AG04450 (cell line): Measurements from ENCODE around the gene TRIP10. TPM values are rescaled to one million over a fixed set of nuclear protein-coding genes. Genes with fewer than 3 reads are reported as not detected.

ENCODE experiments used
- CTCF ChIA-PET: fragments of 300-600, 350-600 bp; formaldehyde crosslinking; extraction: SDS; loops from one replicate; lab custom pipeline; 2022; ENCODE audit warnings: antibody characterized with exemption, inconsistent platforms; lab: Charles Lee
- POLR2A ChIA-PET: fragments of 350-600 bp; formaldehyde crosslinking; extraction: SDS; loops from one replicate; lab custom pipeline; 2021; ENCODE audit warnings: antibody characterized with exemption, inconsistent platforms; lab: Yijun Ruan, JAX
- DNase-seq: peaks from one replicate; pipeline ENCODE4 v3.0.0-alpha.2; 2011; ENCODE audit warnings: low read depth, low spot score
- H3K27ac ChIP-seq: one replicate; pipeline ENCODE4 v1.5.1; 2012; ENCODE audit warnings: low read depth, low read length, control low read depth
- H3K27me3 ChIP-seq: one replicate; pipeline ENCODE4 v1.6.0; 2012; ENCODE audit warnings: low read length; ENCODE audit not compliant: control insufficient read depth, insufficient read depth
- H3K4me3 ChIP-seq: 2 replicates; pipeline ENCODE4 v1.5.1; 2011; ENCODE audit warnings: mild to moderate bottlenecking, low read depth, low read length, control low read depth
- H3K9me3 ChIP-seq: 2 replicates; pipeline ENCODE4 v1.5.1; 2012; ENCODE audit warnings: low read length; ENCODE audit not compliant: control insufficient read depth, insufficient read depth
- polyA plus RNA-seq: library from polyadenylated mRNA; depleted of rRNA; stranded (reverse); fragments of >200 nt; gene quantifications from 2 replicates; pipeline ENCODE4 v1.2.3, GENCODE V29; 2011
- TF ChIP-seq, protein P1 (sequence below): IDR thresholded peaks from 2 replicates; pipeline ENCODE4 v1.5.1; 2011; ENCODE audit warnings: low read depth, low read length, control low read depth, inconsistent platforms

Gene TRIP10
- polyA plus RNA-seq, 1 experiment, result 29.3 TPM

DNA sequence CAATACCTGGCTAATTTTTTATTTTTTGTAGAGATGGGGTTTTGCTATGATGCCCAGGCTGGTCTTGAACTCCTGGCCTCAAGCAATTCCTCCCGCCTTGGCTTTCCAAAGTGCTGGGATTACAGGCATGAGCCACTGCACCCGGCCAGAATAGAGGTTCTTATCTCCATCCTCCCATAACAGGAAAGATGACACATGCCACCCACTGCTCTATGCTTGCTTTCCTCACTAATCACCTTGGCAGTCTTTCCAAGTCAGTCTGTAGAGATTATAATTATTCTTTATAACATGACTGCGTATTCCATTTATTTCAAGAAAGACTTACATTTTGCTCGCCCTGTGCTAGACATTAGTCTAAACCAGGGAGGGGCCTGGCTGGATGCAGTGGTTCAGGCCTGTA, 39.7 kb downstream of the TRIP10 start:
- POLR2A ChIA-PET, result no interaction called here
- CTCF ChIA-PET, result no interaction called here
- TF ChIP-seq, protein P1, sequence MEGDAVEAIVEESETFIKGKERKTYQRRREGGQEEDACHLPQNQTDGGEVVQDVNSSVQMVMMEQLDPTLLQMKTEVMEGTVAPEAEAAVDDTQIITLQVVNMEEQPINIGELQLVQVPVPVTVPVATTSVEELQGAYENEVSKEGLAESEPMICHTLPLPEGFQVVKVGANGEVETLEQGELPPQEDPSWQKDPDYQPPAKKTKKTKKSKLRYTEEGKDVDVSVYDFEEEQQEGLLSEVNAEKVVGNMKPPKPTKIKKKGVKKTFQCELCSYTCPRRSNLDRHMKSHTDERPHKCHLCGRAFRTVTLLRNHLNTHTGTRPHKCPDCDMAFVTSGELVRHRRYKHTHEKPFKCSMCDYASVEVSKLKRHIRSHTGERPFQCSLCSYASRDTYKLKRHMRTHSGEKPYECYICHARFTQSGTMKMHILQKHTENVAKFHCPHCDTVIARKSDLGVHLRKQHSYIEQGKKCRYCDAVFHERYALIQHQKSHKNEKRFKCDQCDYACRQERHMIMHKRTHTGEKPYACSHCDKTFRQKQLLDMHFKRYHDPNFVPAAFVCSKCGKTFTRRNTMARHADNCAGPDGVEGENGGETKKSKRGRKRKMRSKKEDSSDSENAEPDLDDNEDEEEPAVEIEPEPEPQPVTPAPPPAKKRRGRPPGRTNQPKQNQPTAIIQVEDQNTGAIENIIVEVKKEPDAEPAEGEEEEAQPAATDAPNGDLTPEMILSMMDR, result no peak

DNA sequence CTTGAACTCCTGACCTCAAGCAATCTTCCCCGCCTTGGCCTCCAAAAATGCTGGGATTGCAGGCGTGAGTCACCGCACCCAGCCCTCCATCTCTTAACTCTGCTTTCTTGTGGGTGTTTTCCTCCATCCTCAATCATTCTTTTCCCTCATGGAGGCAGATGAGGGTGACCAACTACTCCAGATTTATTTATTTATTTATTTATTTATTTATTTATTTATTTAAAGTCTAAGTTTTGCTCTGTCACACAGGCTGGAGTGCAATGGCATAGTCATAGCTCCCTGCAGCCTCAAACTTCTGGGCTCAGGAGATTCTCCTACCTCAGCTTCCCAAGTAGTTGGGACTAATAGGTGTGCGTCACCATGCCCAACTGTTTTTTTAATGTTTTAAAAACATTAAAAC, 47.9 kb downstream of the TRIP10 start:
- no peak for DNase-seq
- POLR2A ChIA-PET, result no interaction called here
- CTCF ChIA-PET, result no interaction called here
- no peak overlapping the region for H3K27ac ChIP-seq
- no peaks in the 10 kb centered on the region for H3K27me3 ChIP-seq
- peaks cover 3% of the 10 kb centered on the region; the same call in 1 of the 2 replicates for H3K9me3 ChIP-seq
- H3K4me3 ChIP-seq, result no peak overlapping the region
- TF ChIP-seq, protein P1, result no peak

More for the DNA sequence above, 39.7 kb downstream of the TRIP10 start:
- H3K9me3 ChIP-seq, result no peaks in the 10 kb centered on the region
- no peaks in the 10 kb centered on the region for H3K27me3 ChIP-seq
- no peak overlapping the region for H3K4me3 ChIP-seq
- no peak overlapping the region for H3K27ac ChIP-seq
- no peak for DNase-seq

DNA sequence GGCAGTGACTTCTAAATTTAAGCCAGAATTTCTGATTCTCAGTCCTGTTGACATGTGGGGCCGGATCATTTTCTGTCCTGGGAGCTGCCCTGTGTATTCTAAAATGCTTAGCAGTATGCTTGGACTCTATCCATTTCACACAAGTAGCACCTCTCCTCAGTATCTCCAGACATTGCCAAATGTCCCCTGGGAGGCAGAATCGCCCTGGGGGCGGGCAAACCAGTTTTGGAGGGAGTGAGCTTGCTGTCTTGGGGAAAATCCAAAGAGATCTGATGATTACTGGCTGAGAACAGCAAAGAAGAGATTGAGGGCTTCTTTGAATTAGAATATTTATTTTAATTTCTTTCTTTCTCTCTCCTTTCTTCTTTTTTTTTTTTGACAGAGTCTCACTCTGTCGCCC, 49.4 kb downstream of the TRIP10 start:
- TF ChIP-seq, protein P1, result no peak

DNA sequence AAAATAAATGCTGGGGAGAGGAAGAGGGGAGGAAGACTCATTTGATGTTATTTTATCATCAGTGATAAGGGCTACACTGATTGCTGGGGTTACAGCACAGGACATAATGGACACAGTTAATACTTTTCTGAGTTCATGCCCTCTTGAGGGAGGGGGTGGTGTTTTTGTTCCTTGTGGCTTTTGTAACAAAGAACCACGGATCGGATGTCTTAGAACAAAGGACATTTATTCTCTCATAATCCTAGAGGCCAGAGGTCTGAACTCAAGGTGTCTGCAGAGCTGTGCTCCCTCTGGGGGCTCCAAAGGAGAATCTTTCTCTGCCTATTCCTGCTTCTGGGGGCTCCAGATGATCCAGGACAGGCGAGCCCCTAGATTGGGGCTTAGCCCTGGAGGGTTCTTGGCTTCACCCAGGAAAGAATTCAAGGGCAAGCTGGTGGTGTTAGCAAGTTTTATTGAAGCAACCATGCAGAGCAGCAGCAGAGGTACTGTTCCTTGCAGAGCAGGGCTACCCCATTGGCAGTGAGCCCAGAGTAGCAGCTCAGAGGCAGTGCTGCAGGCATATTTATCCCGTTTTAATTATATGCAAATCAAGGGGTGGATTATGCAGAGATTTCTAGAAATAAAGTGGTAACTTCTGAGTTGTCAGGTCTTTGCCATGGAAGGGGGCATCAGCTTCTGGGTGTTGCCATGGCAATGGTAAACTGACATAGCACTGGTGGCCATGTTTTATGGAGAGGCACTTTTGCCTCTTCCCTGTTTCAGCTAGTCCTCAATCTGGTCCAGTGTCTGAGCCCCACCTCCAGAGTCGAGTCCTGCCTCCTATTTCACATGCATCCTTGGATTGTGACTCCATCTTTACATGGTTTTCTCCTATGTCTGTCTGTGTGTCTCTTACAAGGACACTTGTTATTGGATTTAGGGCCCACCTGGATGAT, 51.0 kb downstream of the TRIP10 start:
- Histone ChIP-seq H3K9me3 (peaks cover 9% of the 10 kb centered on the region; the same call in 1 of the 2 replicates), H3K27me3 (no peaks in the 10 kb centered on the region), H3K27ac (no peak overlapping the region), H3K4me3 (no peak overlapping the region)
- ChIA-PET POLR2A (no interaction called here), CTCF (no interaction called here)
- no peak for DNase-seq
- TF ChIP-seq, protein P1, result no peak

More for the DNA sequence above, 49.4 kb downstream of the TRIP10 start:
- DNase-seq, result no peak
- CTCF ChIA-PET, result no interaction called here
- Histone ChIP-seq H3K9me3 (peaks cover 3% of the 10 kb centered on the region; the same call in 1 of the 2 replicates), H3K4me3 (no peak overlapping the region), H3K27ac (no peak overlapping the region), H3K27me3 (no peaks in the 10 kb centered on the region)
- POLR2A ChIA-PET, result no interaction called here

DNA sequence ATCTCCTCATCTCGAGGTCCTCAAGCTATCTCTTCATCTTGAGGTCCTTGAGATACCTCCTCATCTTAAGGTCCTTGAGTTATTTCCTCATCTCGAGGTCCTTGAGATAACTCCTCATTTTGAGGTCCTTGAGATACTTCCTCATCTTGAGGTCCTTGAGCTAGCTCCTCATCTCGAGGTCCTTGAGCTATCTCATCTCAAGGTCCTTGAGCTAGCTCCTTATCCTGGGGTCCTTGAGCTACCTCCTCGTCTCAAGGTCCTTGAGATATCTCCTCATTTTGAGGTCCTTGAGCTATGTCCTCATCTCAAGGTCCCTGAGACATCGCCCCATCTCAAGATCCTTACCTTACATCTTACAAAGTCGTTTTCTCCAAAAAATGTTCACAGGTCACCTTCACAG, 51.8 kb downstream of the TRIP10 start:
- no peaks in the 10 kb centered on the region for H3K27me3 ChIP-seq
- H3K9me3 ChIP-seq, result peaks cover 9% of the 10 kb centered on the region; the same call in 1 of the 2 replicates
- TF ChIP-seq, protein P1, result no peak
- no peak overlapping the region for H3K27ac ChIP-seq
- H3K4me3 ChIP-seq, result no peak overlapping the region
- no peak for DNase-seq
- POLR2A ChIA-PET, result no interaction called here
- CTCF ChIA-PET, result no interaction called here
